Liver (tissue), 9 donors: ENCODE data around the gene CPS1. TPM values are rescaled to one million over a fixed set of nuclear protein-coding genes. Genes with fewer than 3 reads are reported as not detected.
A peak's percentile ranks its signal among the peaks of the same experiment; 100 is the strongest.

ENCODE experiments used
- DNase-seq: peaks from one replicate; pipeline ENCODE4 v3.0.0-alpha.2; 2017; ENCODE audit warnings: low spot score
- H3K27ac ChIP-seq, 2 donors: one replicate each; pipeline ENCODE4 v1.7.0; 2013; ENCODE audit warnings: inconsistent platforms in 2 of 2, low read length in 2 of 2, control low read depth in 1 of 2, low read depth in 1 of 2, mild to moderate bottlenecking in 1 of 2
- H3K27me3 ChIP-seq, 4 donors: one replicate each; pipeline versions ENCODE4 v1.6.1 to v1.7.0; 2013; ENCODE audit warnings: low read length in 3 of 4, inconsistent platforms in 1 of 4, mild to moderate bottlenecking in 1 of 4, moderate library complexity in 1 of 4; ENCODE audit not compliant: control insufficient read depth in 4 of 4, insufficient read depth in 4 of 4
- H3K36me3 ChIP-seq, 4 donors: one replicate each; pipeline versions ENCODE4 v1.6.1 to v1.7.0; 2013; ENCODE audit warnings: low read length in 3 of 4, mild to moderate bottlenecking in 3 of 4, low read depth in 1 of 4, moderate library complexity in 1 of 4; ENCODE audit not compliant: control insufficient read depth in 4 of 4, insufficient read depth in 3 of 4
- H3K4me1 ChIP-seq, 4 donors: one replicate each; pipeline versions ENCODE4 v1.6.1 to v1.7.0; 2013; ENCODE audit warnings: low read length in 3 of 4, mild to moderate bottlenecking in 3 of 4, moderate library complexity in 1 of 4; ENCODE audit not compliant: control insufficient read depth in 4 of 4, insufficient read depth in 4 of 4
- H3K4me3 ChIP-seq, 3 donors: one replicate each; pipeline versions ENCODE4 v1.6.1 to v1.7.0; 2013; ENCODE audit warnings: low read length in 3 of 3, control low read depth in 1 of 3, low read depth in 1 of 3, mild to moderate bottlenecking in 1 of 3
- H3K9ac ChIP-seq, 2 donors: one replicate each; pipeline ENCODE4 v1.7.0; 2013; ENCODE audit warnings: low read length in 2 of 2, mild to moderate bottlenecking in 2 of 2, moderate library complexity in 2 of 2, control low read depth in 1 of 2, low read depth in 1 of 2
- H3K9me3 ChIP-seq, 4 donors: one replicate each; pipeline versions ENCODE4 v1.6.1 to v1.7.0; 2013; ENCODE audit warnings: low read length in 3 of 4; ENCODE audit not compliant: control insufficient read depth in 4 of 4
- CTCF ChIP-seq: fragments of 150-350 bp; IDR thresholded peaks from 2 replicates; pipeline ENCODE4 v1.5.1; 2017; ENCODE audit warnings: improper control_type of control experiment, low read depth, low read length; ENCODE audit not compliant: missing input control
- EGR1 ChIP-seq, 2 donors: IDR thresholded peaks; 2 replicates each; pipeline ENCODE4 v1.6.1; 2016 to 2018; ENCODE audit warnings: antibody characterized with exemption in 2 of 2, low read depth in 2 of 2
- FOXA1 ChIP-seq: IDR thresholded peaks from 2 replicates; pipeline ENCODE4 v1.6.1; 2016; ENCODE audit warnings: antibody characterized with exemption
- FOXA2 ChIP-seq: IDR thresholded peaks from 2 replicates; pipeline ENCODE4 v1.6.1; 2016; ENCODE audit warnings: antibody characterized with exemption
- GABPA ChIP-seq, 2 donors: IDR thresholded peaks in 1 of 2; conservative IDR thresholded peaks in 1 of 2; 2 replicates each; pipeline ENCODE4 v1.6.1; 2016; ENCODE audit warnings: antibody characterized with exemption in 2 of 2, mild to moderate bottlenecking in 1 of 2, moderate library complexity in 1 of 2
- HNF4A ChIP-seq, 2 donors: conservative IDR thresholded peaks; 2 replicates each; pipeline ENCODE4 v1.6.1; 2016; ENCODE audit warnings: antibody characterized with exemption in 2 of 2, mild to moderate bottlenecking in 2 of 2
- HNF4G ChIP-seq: IDR thresholded peaks from 2 replicates; pipeline ENCODE4 v1.6.1; 2016; ENCODE audit warnings: antibody characterized with exemption
- JUND ChIP-seq, 2 donors: IDR thresholded peaks; 2 replicates each; pipeline ENCODE4 v1.6.1; 2016; ENCODE audit warnings: antibody characterized with exemption in 2 of 2
- NR2F2 ChIP-seq: IDR thresholded peaks from 2 replicates; pipeline ENCODE4 v1.6.1; 2016; ENCODE audit warnings: antibody characterized with exemption
- RAD21 ChIP-seq, 2 donors: IDR thresholded peaks; 2 replicates each; pipeline ENCODE4 v1.6.1; 2016; ENCODE audit warnings: antibody characterized with exemption in 2 of 2, mild to moderate bottlenecking in 2 of 2
- REST ChIP-seq: IDR thresholded peaks from 2 replicates; pipeline ENCODE4 v1.6.1; 2016; ENCODE audit warnings: antibody characterized with exemption, mild to moderate bottlenecking
- RXRA ChIP-seq, 2 donors: IDR thresholded peaks; 2 replicates each; pipeline ENCODE4 v1.6.1; 2017 to 2018; ENCODE audit warnings: antibody characterized with exemption in 2 of 2, mild to moderate bottlenecking in 1 of 2
- SP1 ChIP-seq: IDR thresholded peaks from 2 replicates; pipeline ENCODE4 v1.6.1; 2018; ENCODE audit warnings: antibody characterized with exemption, mild to moderate bottlenecking
- TAF1 ChIP-seq: conservative IDR thresholded peaks from 2 replicates; pipeline ENCODE4 v1.6.1; 2016; ENCODE audit warnings: antibody characterized with exemption, mild to moderate bottlenecking
- YY1 ChIP-seq: IDR thresholded peaks from 2 replicates; pipeline ENCODE4 v1.6.1; 2016; ENCODE audit warnings: antibody characterized with exemption, mild to moderate bottlenecking
- polyA plus RNA-seq, 2 donors: library from polyadenylated mRNA; stranded (reverse) in 1 of 2; unstranded in 1 of 2; fragments of 200-250 nt in 1 of 2; fragments of >200 nt in 1 of 2; fragmentation: Nextera tagmentation in 1 of 2; extraction: Ambion mirVana in 1 of 2; gene quantifications; one replicate each; pipeline versions ENCODE4 v1.2.1 to v1.2.3, GENCODE V29; 2013 to 2015
- total RNA-seq, 2 donors: library from RNA; depleted of rRNA; stranded (reverse); fragments of >200 nt; gene quantifications; one replicate each; pipeline ENCODE4 v1.2.3, GENCODE V29; 2014
- TF ChIP-seq, protein P1 (sequence below): IDR thresholded peaks from 2 replicates; pipeline ENCODE4 v1.6.1; 2016; ENCODE audit warnings: antibody characterized with exemption
- TF ChIP-seq, protein P2 (sequence below): IDR thresholded peaks from 2 replicates; pipeline ENCODE4 v1.6.1; 2016; ENCODE audit warnings: antibody characterized with exemption
- TF ChIP-seq, protein P3 (sequence below): IDR thresholded peaks from 2 replicates; pipeline ENCODE4 v1.6.1; 2016; ENCODE audit warnings: antibody characterized with exemption
- donor health status: healthy.
- donor health status: healthy.
- donor health status: healthy.
- donor health status: healthy.
- donor health status: healthy.

CPS1 gene
- total and polyA plus RNA-seq, 4 donors: 469 to 930 (median 575) TPM

DNA sequence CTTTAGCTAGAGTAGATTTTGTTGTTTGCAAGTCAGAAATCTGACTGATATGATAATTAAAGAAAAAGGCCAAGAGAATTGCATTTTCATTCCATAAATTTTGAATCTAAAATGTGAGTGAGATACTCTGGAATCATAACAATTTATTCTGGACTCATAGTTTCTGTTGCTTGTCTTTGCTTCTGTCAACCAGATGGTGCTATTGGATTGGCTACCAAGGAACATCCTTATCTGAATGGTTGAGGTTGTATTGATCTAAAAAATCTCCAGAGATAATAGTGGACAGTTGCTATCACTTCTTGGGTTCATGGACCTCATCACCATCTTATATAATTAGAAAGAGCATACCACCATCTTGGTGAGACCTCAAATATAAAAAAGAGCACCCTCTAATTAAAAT, 34.0 kb upstream of the CPS1 start:
- Histone ChIP-seq H3K9me3 (no peaks in the 10 kb centered on the region), H3K36me3 (no peaks in the 10 kb centered on the region), H3K4me3 (no peak overlapping the region), H3K27ac (no peak overlapping the region), H3K4me1 (peaks cover 6 to 42% (median 36%) of the 10 kb centered on the region in 4 donors), H3K9ac (no peak overlapping the region), H3K27me3 (no peaks in the 10 kb centered on the region)
- DNase-seq: no peak
- no peak for TF ChIP-seq TAF1
- TF ChIP-seq EGR1 (IDR thresholded peaks at IDR 0.05; ENCODE audit: low read depth in 2 of 2): no peak
- no peak for TF ChIP-seq FOXA2
- TF ChIP-seq, protein P1, sequence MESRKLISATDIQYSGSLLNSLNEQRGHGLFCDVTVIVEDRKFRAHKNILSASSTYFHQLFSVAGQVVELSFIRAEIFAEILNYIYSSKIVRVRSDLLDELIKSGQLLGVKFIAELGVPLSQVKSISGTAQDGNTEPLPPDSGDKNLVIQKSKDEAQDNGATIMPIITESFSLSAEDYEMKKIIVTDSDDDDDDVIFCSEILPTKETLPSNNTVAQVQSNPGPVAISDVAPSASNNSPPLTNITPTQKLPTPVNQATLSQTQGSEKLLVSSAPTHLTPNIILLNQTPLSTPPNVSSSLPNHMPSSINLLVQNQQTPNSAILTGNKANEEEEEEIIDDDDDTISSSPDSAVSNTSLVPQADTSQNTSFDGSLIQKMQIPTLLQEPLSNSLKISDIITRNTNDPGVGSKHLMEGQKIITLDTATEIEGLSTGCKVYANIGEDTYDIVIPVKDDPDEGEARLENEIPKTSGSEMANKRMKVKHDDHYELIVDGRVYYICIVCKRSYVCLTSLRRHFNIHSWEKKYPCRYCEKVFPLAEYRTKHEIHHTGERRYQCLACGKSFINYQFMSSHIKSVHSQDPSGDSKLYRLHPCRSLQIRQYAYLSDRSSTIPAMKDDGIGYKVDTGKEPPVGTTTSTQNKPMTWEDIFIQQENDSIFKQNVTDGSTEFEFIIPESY: no peak
- peak; percentile 84 to 91 for TF ChIP-seq RAD21 (IDR thresholded peaks at IDR 0.05)
- TF ChIP-seq, protein P2, sequence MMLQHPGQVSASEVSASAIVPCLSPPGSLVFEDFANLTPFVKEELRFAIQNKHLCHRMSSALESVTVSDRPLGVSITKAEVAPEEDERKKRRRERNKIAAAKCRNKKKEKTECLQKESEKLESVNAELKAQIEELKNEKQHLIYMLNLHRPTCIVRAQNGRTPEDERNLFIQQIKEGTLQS: no peak
- TF ChIP-seq JUND (IDR thresholded peaks at IDR 0.05): no peak
- TF ChIP-seq HNF4A (conservative IDR thresholded peaks at IDR 0.05): peak in 1 of 2 donors; percentile 27
- peak; percentile 56 for TF ChIP-seq CTCF
- peak in 1 of 2 donors; percentile 20 for TF ChIP-seq RXRA (IDR thresholded peaks at IDR 0.05)
- no peak for TF ChIP-seq HNF4G
- no peak for TF ChIP-seq REST
- no peak for TF ChIP-seq GABPA (IDR thresholded peaks at IDR 0.05 in 1 of 2, conservative IDR thresholded peaks at IDR 0.05 in 1 of 2)
- peak; percentile 12 for TF ChIP-seq YY1
- TF ChIP-seq, protein P3, sequence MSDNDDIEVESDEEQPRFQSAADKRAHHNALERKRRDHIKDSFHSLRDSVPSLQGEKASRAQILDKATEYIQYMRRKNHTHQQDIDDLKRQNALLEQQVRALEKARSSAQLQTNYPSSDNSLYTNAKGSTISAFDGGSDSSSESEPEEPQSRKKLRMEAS: no peak
- TF ChIP-seq FOXA1: no peak
- TF ChIP-seq NR2F2: no peak
- TF ChIP-seq SP1: no peak
